ENCODE data around the gene HK1. TPM values are rescaled to one million over a fixed set of nuclear protein-coding genes. Genes with fewer than 3 reads are reported as not detected.

HK1 gene
- total and polyA plus RNA-seq, 2 of the 13 experiments (the other 11 are each of a cell fraction or from before 2014, with no cell fraction given): 0.29 to 1.5 TPM

DNA sequence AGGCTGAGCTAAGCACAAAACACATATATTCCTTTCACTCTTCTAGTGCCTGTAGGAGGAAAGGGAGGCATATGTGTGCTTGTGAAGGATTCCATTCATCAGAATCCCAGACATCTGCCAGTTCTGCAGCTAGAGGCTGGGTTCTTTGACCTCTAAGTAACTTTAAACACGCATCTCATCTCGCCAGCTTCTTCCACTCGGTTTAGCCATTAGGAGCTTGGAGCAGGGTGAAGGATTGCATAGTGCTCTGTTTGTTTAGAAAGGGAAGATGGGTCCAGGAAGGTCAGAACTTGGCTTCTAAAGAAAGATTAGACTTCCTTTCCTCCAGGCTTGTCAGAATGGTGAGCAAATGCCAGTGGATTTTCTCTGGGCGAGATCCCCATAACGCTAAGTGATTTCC, 43.6 kb downstream of the HK1 start:
- Histone ChIP-seq H3K4me3 (replicated peaks in 1 of 3; ENCODE audit: insufficient read depth in 1 of 3, low read depth in 2 of 3, low read length in 3 of 3) (no peak overlapping the region), H3K9ac (ENCODE audit: insufficient read depth, low read depth, low read length) (no peak overlapping the region), H3K36me3 (replicated peaks in 1 of 2; ENCODE audit: control insufficient read depth in 1 of 2, insufficient read depth in 2 of 2, low read length in 2 of 2) (no peaks in the 10 kb centered on the region), H3K4me1 (ENCODE audit: insufficient read depth, low read length) (0 out of 2 replicates have a peak, but pooled peaks cover 12% of the 10 kb centered on the region), H3K27me3 (ENCODE audit: control insufficient read depth in 1 of 2, insufficient read depth in 2 of 2, low read length in 2 of 2) (peaks cover 8 to 46% of the 10 kb centered on the region in 2 experiments; a peak in 4 of 5 replicates), H4K20me1 (ENCODE audit: insufficient read depth, low read length) (no peaks in the 10 kb centered on the region), H2AFZ (ENCODE audit: low read length) (no peak overlapping the region), H3K27ac (ENCODE audit: extremely low read length, insufficient read depth, low read length) (no peak overlapping the region), H3K9me3 (ENCODE audit: low read length) (no peaks in the 10 kb centered on the region), H3K79me2 (ENCODE audit: insufficient read depth, low read length) (no peaks in the 10 kb centered on the region), H3K4me2 (ENCODE audit: low read depth, low read length) (no peak overlapping the region)
- no TSS peak for BruUV-seq (replicated peaks)
- in situ Hi-C loops (cut with HindIII; ENCODE audit: extremely low pct_ligation_motif_present, low pct_unique_long_range_greater_than_20kb) (no loop called here), intact Hi-C loops (cut with micrococcal nuclease; ENCODE audit: unreplicated experiment) (no loop called here)
- FAIRE-seq: no peak
- ATAC-seq: no peak
- ChIA-PET POLR2A (no interaction called here), CTCF (ENCODE audit: low intra/inter-chr PET ratio, low total read pairs) (no interaction called here)
- no peak for DNase-seq (ENCODE audit: low spot score)
- WGBS (ENCODE audit: low lambda C conversion rate): 15% methylated on average over 5 of the region's 5 CpGs
- TF ChIP-seq KIAA2018 (CRISPR knock-in tag; IDR thresholded peaks at IDR 0.05; ENCODE audit: borderline replicate concordance) (no peak), ZNF644 (CRISPR knock-in tag; IDR thresholded peaks at IDR 0.05; ENCODE audit: low read depth) (no peak), MEIS1 (CRISPR knock-in tag; IDR thresholded peaks at IDR 0.05; ENCODE audit: borderline replicate concordance) (no peak), NFATC3 (CRISPR knock-in tag; IDR thresholded peaks at IDR 0.05) (no peak), ZNF431 (CRISPR knock-in tag; IDR thresholded peaks at IDR 0.05; ENCODE audit: borderline replicate concordance, low read depth) (no peak), ZNF143 (CRISPR knock-in tag; IDR thresholded peaks at IDR 0.05) (no peak), ZBTB2 (CRISPR knock-in tag; IDR thresholded peaks at IDR 0.05; ENCODE audit: low read depth) (no peak), POGZ (CRISPR knock-in tag; IDR thresholded peaks at IDR 0.05) (no peak), RBM22 (optimal IDR thresholded peaks at IDR 0.05; ENCODE audit: low read length) (no peak), ZNF543 (CRISPR knock-in tag; IDR thresholded peaks at IDR 0.05) (no peak), RXRA (CRISPR knock-in tag; IDR thresholded peaks at IDR 0.05) (no peak), MYC (CRISPR knock-in tag; IDR thresholded peaks at IDR 0.05; ENCODE audit: borderline replicate concordance) (no peak)
- TF ChIP-seq, protein P1, sequence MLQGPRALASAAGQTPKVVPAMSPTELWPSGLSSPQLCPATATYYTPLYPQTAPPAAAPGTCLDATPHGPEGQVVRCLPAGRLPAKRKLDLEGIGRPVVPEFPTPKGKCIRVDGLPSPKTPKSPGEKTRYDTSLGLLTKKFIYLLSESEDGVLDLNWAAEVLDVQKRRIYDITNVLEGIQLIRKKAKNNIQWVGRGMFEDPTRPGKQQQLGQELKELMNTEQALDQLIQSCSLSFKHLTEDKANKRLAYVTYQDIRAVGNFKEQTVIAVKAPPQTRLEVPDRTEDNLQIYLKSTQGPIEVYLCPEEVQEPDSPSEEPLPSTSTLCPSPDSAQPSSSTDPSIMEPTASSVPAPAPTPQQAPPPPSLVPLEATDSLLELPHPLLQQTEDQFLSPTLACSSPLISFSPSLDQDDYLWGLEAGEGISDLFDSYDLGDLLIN (CRISPR knock-in tag; IDR thresholded peaks at IDR 0.05; ENCODE audit: borderline replicate concordance): no peak

Measured in HepG2 (cell line).